PFSK-1 (cell line): ENCODE data around the gene FAM171A1.

Experiments used
- FOXP2 ChIP-seq: optimal IDR thresholded peaks from 2 replicates; pipeline ENCODE3; 2011; ENCODE audit warnings: borderline replicate concordance, control low read depth, inconsistent platforms; ENCODE audit not compliant: insufficient read depth; ENCODE audit errors: extremely low read length, extremely low read depth
- POLR2AphosphoS5 ChIP-seq: IDR thresholded peaks from 2 replicates; pipeline ENCODE4 v1.6.1; 2012; ENCODE audit warnings: low read depth, mild to moderate bottlenecking, control low read depth, low read length, moderate library complexity
- SIN3A ChIP-seq: IDR thresholded peaks from 2 replicates; pipeline ENCODE4 v1.6.1; 2012; ENCODE audit warnings: mild to moderate bottlenecking, low read length, moderate library complexity, borderline replicate concordance; ENCODE audit not compliant: insufficient read depth

DNA sequence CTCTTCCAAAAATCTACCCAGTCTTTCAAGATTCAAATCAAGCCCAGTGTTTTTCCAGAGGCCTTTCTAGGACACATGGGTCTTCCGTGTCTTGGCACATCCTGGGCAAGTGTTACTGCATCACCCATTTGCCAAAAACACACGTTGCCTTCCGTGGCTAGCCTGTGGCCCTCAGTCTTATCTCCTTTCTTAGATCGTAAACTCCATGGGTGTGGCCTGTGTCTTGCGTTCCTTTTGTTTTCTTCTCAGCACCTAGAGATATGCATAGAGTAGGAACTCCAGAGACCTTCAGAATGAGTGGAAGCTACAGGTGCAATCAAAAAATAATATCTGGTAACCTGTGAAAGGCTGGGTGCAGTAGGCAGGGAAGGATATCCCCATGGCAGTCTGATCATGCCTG is 146.1 kb downstream of the FAM171A1 start:
- TF ChIP-seq POLR2AphosphoS5 (no peak), FOXP2 (no peak), SIN3A (no peak)
